GM19397 (cell line): ENCODE results near the gene PTGES2.
"Not testable (repeated sequence)": the region's sequence is repeated elsewhere in the genome, so short reads cannot be mapped to it uniquely, and the experiment has no call there.

Experiments
- ATAC-seq: cut with Tn5 transposase; IDR thresholded peaks from one replicate; pipeline ENCODE4 v1.9.1; 2021; ENCODE audit warnings: mild to moderate bottlenecking, moderate library complexity; ENCODE audit not compliant: unreplicated experiment

The PTGES2 gene

GRCh38 chr9:128092199-128092977 lies 35.1 kb downstream of the PTGES2 start:
- ATAC-seq = no peak

- ATAC-seq = no peak
Measured at GRCh38 chr9:128091571-128091970, 36.0 kb downstream of the PTGES2 start.

GRCh38 chr9:128091144-128091543 lies 36.4 kb downstream of the PTGES2 start:
- ATAC-seq = no peak

- no peak for ATAC-seq
Measured at GRCh38 chr9:128089299-128089698, 38.2 kb downstream of the PTGES2 start.

GRCh38 chr9:128088253-128088945 lies 39.1 kb downstream of the PTGES2 start:
- ATAC-seq = no peak

- ATAC-seq = no peak
Measured at GRCh38 chr9:128087262-128087661, 40.3 kb downstream of the PTGES2 start.

GRCh38 chr9:128085943-128086342 lies 41.6 kb downstream of the PTGES2 start:
- no peak for ATAC-seq

GRCh38 chr9:128084746-128085145 lies 42.8 kb downstream of the PTGES2 start:
- ATAC-seq = no peak

GRCh38 chr9:128082151-128082550 lies 45.4 kb downstream of the PTGES2 start:
- ATAC-seq = no peak

GRCh38 chr9:128081056-128081455 lies 46.5 kb downstream of the PTGES2 start:
- ATAC-seq = no peak

- no peak for ATAC-seq
Measured at GRCh38 chr9:128080206-128080605, 47.3 kb downstream of the PTGES2 start.

- no peak for ATAC-seq
Measured at GRCh38 chr9:128078504-128079434, 48.8 kb downstream of the PTGES2 start.

- no peak for ATAC-seq
Measured at GRCh38 chr9:128077847-128078503, 49.6 kb downstream of the PTGES2 start.

GRCh38 chr9:128073253-128073886 lies 54.2 kb downstream of the PTGES2 start:
- ATAC-seq = no peak

- no peak for ATAC-seq
Measured at GRCh38 chr9:128072144-128073021, 55.1 kb downstream of the PTGES2 start.

GRCh38 chr9:128071475-128071874 lies 56.1 kb downstream of the PTGES2 start:
- ATAC-seq = not testable (repeated sequence)

GRCh38 chr9:128070874-128071273 lies 56.7 kb downstream of the PTGES2 start:
- ATAC-seq = no peak
